GM18519 (cell line): ENCODE measurements around the gene CHST2.
"Not testable (repeated sequence)": the region's sequence is repeated elsewhere in the genome, so short reads cannot be mapped to it uniquely, and the experiment has no call there.

Experiments
- ATAC-seq: cut with Tn5 transposase; IDR thresholded peaks from one replicate; pipeline ENCODE4 v1.9.1; 2021; ENCODE audit warnings: mild to moderate bottlenecking, moderate library complexity; ENCODE audit not compliant: unreplicated experiment, low FRiP score

CHST2 gene, protein sequence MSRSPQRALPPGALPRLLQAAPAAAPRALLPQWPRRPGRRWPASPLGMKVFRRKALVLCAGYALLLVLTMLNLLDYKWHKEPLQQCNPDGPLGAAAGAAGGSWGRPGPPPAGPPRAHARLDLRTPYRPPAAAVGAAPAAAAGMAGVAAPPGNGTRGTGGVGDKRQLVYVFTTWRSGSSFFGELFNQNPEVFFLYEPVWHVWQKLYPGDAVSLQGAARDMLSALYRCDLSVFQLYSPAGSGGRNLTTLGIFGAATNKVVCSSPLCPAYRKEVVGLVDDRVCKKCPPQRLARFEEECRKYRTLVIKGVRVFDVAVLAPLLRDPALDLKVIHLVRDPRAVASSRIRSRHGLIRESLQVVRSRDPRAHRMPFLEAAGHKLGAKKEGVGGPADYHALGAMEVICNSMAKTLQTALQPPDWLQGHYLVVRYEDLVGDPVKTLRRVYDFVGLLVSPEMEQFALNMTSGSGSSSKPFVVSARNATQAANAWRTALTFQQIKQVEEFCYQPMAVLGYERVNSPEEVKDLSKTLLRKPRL

GRCh38 chr3:143119009-143119914, at the start of gene CHST2:
Gene CHST2, plus strand, starts transcription at chr3:143119771. Its CDS starts 1,046 bp downstream, at chr3:143120817.
- ATAC-seq, result peak; percentile 52

DNA sequence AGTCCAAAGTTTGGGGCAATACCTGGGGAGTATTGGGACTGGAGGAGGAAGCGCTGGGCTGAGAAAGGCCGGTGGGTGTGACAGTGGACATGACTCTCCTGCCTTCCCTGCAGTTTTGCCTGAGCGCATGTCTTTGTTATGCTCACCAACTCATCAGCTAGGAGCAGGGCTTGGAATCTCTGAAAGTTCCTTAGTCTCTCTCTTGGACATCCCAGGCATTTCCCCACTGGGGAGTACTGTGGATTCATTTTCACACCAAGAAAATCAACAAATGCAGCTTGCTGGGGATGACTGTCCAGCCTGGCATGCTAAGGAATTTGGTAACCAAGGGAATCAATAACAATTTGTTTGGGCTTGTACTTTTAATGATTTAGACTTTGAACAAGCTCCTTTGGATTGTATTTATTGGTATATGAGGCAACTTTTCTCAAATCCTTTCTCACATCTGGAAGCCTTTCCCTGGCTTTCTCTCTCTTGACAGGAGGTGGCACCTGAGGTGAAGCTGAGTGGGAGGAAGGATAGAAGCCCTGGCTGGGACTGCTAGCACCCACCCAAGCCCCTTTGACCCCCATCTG, 48.5 kb upstream of the CHST2 start:
- no peak for ATAC-seq

DNA sequence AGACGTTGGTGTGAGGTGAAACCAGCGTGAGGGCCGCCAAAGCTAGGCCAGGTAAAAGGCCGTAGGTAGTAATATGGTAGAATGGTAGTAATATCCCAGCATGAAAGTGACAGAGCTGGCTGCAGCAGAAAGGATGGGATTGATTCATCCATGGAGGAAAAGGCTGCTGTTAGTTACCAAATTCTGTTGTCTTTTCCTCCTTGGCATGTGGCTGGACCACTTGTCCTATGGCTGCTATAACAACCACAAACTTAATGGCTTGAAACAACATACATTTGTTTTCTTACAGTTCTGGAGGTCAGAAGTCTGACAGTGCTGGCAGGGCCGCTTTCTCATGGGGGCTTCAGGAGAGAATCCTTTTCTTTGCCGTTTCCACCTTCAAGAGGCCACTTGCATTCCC, 47.8 kb upstream of the CHST2 start:
- no peak for ATAC-seq

- ATAC-seq, result not testable (repeated sequence)
These were observed 47.1 kb upstream of the CHST2 start for GRCh38 chr3:143072298-143073020.

DNA sequence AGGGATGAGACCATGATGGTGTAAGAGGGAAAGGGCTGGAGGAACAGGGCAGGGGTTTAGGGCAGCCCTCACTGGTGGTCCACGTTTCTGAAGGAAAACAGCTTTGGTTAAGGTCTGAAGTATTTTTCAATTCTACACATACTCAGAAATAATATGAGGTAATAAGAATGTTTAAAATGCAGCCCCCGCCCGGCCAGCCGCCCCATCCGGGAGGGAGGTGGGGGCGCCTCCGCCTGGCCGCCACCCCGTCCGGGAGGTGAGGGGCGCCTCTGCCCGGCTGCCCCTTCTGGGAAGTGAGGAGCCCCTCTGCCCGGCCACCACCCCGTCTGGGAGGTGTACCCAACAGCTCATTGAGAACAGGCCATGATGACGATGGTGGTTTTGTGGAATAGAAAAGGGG, 46.0 kb upstream of the CHST2 start:
- ATAC-seq, result not testable (repeated sequence)

DNA sequence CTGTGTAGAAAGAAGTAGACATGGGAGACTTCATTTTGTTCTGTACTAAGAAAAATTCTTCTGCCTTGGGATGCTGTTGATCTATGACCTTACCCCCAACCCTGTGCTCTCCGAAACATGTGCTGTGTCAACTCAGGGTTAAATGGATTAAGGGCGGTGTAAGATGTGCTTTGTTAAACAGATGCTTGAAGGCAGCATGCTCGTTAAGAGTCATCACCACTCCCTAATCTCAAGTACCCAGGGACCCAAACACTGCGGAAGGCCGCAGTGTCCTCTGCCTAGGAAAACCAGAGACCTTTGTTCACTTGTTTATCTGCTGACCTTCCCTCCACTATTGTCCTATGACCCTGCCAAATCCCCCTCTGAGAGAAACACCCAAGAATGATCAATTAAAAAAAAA, 45.6 kb upstream of the CHST2 start:
- not testable (repeated sequence) for ATAC-seq

DNA sequence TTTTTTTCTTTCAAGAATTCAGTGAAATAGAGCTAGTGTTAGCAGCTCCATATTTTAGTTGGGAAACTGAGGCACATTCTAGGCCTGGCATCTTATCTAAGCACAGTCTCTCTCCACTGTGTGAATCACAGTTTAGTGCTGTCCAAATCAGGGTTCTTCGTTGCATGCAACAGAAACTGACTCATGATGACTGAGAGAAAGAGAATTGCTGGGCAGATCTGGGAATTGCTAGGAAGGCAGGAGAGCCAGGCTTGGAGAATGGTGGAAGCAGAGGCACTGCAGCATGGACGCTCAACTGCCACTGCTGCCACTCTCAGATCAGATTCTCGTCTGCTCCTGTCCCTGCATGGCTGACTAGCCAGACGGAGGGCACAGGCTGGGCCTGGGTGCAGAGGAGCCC, 40.7 kb upstream of the CHST2 start:
- no peak for ATAC-seq

DNA sequence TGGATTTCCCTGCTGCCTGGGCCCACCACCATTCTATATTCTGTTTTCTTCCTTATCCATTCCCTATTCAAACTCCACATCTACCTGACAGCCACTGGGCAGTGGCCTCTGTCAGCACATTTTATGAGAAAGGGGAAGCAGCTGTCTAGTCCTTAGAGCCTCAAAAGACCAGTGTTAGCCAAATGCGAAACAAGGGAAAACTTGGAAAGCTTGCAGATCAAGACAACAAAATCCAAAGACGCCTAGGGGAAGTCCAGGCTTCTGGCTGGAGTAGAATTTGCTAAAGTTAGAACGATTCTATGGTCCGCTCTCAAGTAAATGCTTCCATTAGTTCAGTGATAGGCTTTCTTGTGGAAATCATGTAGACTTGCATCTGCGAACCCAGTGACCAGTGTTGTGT, 39.4 kb upstream of the CHST2 start:
- ATAC-seq, result no peak

GRCh38 chr3:143081365-143081764, 38.2 kb upstream of the CHST2 start:
- no peak for ATAC-seq

DNA sequence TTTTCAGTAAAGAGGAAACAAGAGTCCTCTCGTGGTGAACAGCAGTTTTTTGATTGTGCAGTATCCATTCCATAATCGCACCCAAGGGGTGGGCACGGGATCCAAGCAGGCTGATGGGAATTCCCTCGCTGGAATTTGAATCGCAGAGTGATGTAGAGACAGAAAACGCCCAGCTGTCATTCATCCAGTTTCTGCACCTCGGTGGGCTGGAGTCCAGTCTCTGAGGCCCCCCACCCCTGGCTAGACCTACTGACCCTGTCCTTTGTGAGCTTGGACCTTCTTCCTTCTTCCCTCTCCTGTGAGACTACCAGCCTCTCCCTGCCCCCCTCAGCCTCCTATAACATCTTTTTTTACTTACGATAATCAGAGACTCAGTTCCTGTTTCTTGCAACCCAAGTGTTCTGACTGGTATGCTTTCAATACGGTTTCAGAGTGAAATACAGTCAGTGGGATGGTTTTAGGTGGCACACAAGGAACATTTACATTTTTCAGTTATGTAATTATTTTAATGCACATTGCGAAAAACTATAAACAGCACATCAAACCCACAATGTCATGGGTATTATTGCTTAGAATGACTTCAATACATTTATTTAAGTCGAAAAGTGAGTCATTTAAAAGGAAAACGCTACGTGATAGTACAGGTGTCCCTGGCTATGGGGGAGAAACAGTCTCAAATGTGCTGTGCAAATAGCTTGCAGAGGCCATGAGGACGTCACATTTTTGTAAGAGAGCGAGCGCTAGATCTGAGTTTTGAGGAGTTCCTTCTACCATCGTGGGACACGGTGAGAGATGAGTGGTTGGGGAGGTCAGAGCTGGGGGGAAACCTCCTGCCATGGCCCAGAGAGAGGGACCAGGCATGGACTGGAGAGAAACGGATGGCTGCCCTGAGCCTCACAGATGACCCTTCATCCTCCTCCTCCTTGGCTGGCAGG, 37.5 kb upstream of the CHST2 start:
- peak; percentile 76 for ATAC-seq

DNA sequence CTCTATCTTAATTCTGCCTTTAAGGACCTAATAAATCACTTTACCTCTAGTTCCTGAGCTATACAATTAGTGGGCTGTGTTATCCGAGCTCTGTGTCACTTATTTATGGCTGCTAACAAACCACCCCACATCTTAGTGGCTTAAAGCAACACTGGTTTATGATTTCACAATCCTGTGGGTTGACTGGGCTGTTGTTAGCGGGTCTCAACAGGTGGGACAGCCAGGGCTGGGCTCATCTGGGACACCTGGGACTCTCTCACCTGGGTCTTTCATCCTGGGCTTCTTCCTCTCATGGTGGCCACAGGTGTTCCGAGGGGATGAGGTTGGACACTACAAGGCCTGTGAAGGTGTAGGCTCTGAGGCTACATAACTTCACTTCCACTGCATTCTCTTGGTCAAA, 35.8 kb upstream of the CHST2 start:
- no peak for ATAC-seq

- ATAC-seq, result peak; percentile 33
These were observed 34.5 kb upstream of the CHST2 start for GRCh38 chr3:143084856-143085731.

GRCh38 chr3:143088835-143089234, 30.7 kb upstream of the CHST2 start:
- no peak for ATAC-seq

- ATAC-seq, result no peak
These were observed 29.6 kb upstream of the CHST2 start for GRCh38 chr3:143089965-143090364.

DNA sequence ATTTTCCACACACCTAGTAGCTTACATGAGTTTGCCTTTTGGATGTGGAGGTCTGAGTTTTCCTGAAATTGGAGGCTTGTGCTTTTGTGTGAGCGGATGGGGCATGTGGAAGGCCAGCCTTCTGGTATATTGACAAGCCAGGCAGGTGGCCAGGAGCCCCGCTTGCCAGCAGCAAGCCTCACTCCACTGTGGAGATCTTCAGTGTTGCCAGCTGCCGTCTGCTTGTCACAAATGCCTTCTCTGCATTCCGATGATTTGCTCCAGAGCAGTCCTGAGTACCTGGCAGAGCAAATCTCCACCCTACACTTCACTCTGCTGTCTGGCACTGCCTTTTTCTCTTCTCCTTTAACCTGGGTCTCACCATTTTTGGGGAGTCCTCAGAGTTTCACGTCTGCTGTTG, 29.1 kb upstream of the CHST2 start:
- no peak for ATAC-seq

- ATAC-seq, result no peak
These were observed 28.4 kb upstream of the CHST2 start for GRCh38 chr3:143090976-143091837.

DNA sequence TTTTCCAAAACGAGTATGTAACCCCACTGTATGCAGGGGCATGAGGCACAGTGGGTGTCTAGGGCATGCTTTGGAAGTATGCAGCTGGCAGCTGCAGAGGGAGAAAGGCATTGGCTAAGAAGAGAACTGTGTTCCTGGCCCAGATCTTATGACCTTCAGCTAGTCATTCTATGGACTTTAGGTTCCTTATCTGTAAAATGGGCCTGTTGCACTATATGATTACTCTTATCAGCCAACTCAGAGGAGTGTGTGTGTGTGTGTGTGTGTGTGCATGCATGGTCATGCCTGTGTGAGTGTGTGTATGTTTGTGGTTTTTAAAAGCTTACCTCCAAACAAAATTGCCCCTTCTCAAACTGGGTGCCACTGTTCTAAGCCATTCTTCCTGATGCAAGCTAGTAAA, 27.4 kb upstream of the CHST2 start:
- no peak for ATAC-seq
